LNCAP (cell line): ENCODE data around the gene SLC22A31.

ENCODE experiments used
- CTCF ChIP-seq: fragments of 450-650 bp; IDR thresholded peaks from 2 replicates; pipeline ENCODE4 v1.5.1; 2017; ENCODE audit warnings: mild to moderate bottlenecking

The SLC22A31 gene

DNA sequence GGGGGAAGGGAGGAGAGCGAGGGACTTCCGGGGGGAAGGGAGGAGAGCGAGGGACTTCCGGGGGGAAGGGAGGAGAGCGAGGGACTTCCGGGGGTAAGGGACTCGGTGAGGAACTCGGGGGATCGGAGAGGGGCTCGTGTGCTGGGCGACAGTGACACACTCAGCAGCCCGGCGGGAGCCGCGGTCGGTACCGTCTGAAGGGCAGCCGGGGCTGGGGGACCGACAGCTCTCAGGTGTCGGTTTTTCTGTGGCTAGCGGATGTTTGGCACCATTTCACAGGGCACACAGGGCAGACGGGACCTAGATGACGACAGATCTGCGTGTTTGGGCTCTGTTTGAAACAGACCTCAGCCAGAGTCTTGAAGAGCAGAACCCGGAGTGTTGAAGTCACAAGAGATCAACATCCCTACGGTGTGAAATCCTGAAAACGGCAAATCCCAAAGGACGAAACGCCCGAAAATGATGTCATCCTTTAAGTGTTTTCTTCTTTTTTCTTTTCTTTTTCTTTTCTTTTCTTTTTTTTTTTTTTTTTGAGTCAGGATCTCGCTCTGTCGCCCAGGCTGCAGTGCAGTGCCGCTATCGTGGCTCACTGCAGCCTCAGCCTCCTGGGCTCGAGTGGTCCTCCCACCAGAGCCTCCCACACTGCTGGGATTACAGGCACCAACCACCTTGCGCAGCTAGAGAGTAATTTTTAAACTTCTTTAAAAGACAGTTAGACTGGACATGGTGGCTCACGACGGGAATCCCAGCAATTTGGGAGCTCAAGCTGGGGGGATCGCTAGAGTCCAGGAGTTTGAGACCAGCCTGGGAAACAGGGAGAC, 41.1 kb upstream of the SLC22A31 start:
- TF ChIP-seq CTCF: no peak

- TF ChIP-seq CTCF: no peak
These were observed 37.4 kb upstream of the SLC22A31 start for GRCh38 chr16:89237733-89238132.

GRCh38 chr16:89233678-89234490, 33.5 kb upstream of the SLC22A31 start:
- TF ChIP-seq CTCF: no peak

- TF ChIP-seq CTCF: no peak
These were observed 31.8 kb upstream of the SLC22A31 start for GRCh38 chr16:89232107-89232506.

- TF ChIP-seq CTCF: no peak
These were observed 29.9 kb upstream of the SLC22A31 start for GRCh38 chr16:89230255-89230654.

- no peak for TF ChIP-seq CTCF
These were observed 24.3 kb upstream of the SLC22A31 start for GRCh38 chr16:89224665-89225064.

- no peak for TF ChIP-seq CTCF
These were observed 22.6 kb upstream of the SLC22A31 start for GRCh38 chr16:89222931-89223330.
